Breast epithelium (tissue), 3 donors: ENCODE results near the gene FHAD1.

Experiments
- CTCF ChIP-seq, 3 donors: fragments of 450-650 bp; IDR thresholded peaks; one replicate each; pipeline ENCODE4 v1.5.1; 2016 to 2017; ENCODE audit warnings: antibody characterized with exemption in 3 of 3, mild to moderate bottlenecking in 3 of 3, moderate library complexity in 3 of 3
- POLR2A ChIP-seq: fragments of 450-650 bp; IDR thresholded peaks from one replicate; pipeline ENCODE4 v1.6.1; 2016; ENCODE audit warnings: antibody characterized with exemption, mild to moderate bottlenecking, moderate library complexity
- POLR2AphosphoS5 ChIP-seq, 3 donors: sonication (generic); formaldehyde crosslinking; IDR thresholded peaks; one replicate each; pipeline ENCODE4 v1.6.1; 2017; ENCODE audit warnings: antibody characterized with exemption in 3 of 3

- TF ChIP-seq POLR2A: no peak
- TF ChIP-seq CTCF (IDR thresholded peaks at IDR 0.05): no peak
- no peak for TF ChIP-seq POLR2AphosphoS5 (IDR thresholded peaks at IDR 0.05)
These were observed 10.3 kb upstream of the FHAD1 start for GRCh38 chr1:15236746-15237145.
